SH-SY5Y (cell line): ENCODE data around the gene MSI2.

Source experiments
- GATA2 ChIP-seq: IDR thresholded peaks from 2 replicates; pipeline ENCODE4 v1.6.1; 2011; ENCODE audit warnings: mild to moderate bottlenecking, low read depth, low read length
- GATA3 ChIP-seq: IDR thresholded peaks from 2 replicates; pipeline ENCODE4 v1.6.1; 2011; ENCODE audit warnings: low read depth, mild to moderate bottlenecking, low read length, moderate library complexity

- TF ChIP-seq GATA2 (no peak), GATA3 (no peak)
Observed at GRCh38 chr17:57559634-57560318, 303.5 kb downstream of the MSI2 start.
